Vagina (tissue), 2 donors: ENCODE data around the gene GSTA2. TPM values are rescaled to one million over a fixed set of nuclear protein-coding genes. Genes with fewer than 3 reads are reported as not detected.
"Not testable (repeated sequence)": the region's sequence is repeated elsewhere in the genome, so short reads cannot be mapped to it uniquely, and the experiment has no call there.

ENCODE experiments used
- DNase-seq, 2 donors: peaks; one replicate each; pipeline ENCODE4 v3.0.0-alpha.2; 2017; ENCODE audit errors: extremely low spot score in 2 of 2
- H3K27ac ChIP-seq: fragments of 200-600 bp; sonication (generic); one replicate; pipeline ENCODE4 v1.5.1; 2019
- H3K27me3 ChIP-seq: fragments of 200-600 bp; sonication (generic); one replicate; pipeline ENCODE4 v1.5.1; 2019
- H3K36me3 ChIP-seq, 2 donors: fragments of 200-600 bp; sonication (generic); one replicate each; pipeline ENCODE4 v1.5.1; 2017 to 2019
- H3K4me1 ChIP-seq: fragments of 200-600 bp; sonication (generic); one replicate; pipeline ENCODE4 v1.5.1; 2019
- H3K4me3 ChIP-seq, 2 donors: fragments of 200-600 bp; sonication (generic); 1 replicate in 1 of 2; 2 replicates in 1 of 2; pipeline ENCODE4 v1.5.1; 2016 to 2019
- H3K9me3 ChIP-seq: fragments of 200-600 bp; sonication (generic); one replicate; pipeline ENCODE4 v1.5.1; 2019
- CTCF ChIP-seq, 3 experiments: fragments of 450-650 bp in 2 of 3; fragments of 200-600 bp in 1 of 3; sonication (generic) in 1 of 3; IDR thresholded peaks; one replicate each; pipeline ENCODE4 v1.5.1; 2017 to 2019; ENCODE audit warnings: antibody characterized with exemption in 3 of 3, mild to moderate bottlenecking in 2 of 3, moderate library complexity in 2 of 3
- POLR2A ChIP-seq, 2 donors: fragments of 450-650 bp; IDR thresholded peaks; one replicate each; pipeline ENCODE4 v1.6.1; 2017; ENCODE audit warnings: antibody characterized with exemption in 2 of 2, mild to moderate bottlenecking in 2 of 2, moderate library complexity in 2 of 2
- POLR2AphosphoS5 ChIP-seq, 2 donors: sonication (generic); formaldehyde crosslinking; IDR thresholded peaks; one replicate each; pipeline ENCODE4 v1.9.0; 2017; ENCODE audit warnings: antibody characterized with exemption in 2 of 2, mild to moderate bottlenecking in 2 of 2, low read depth in 1 of 2; ENCODE audit not compliant: insufficient read depth in 1 of 2
- intact Hi-C: fragments of 100-400 bp; cut with DNase I; formaldehyde crosslinking; loops from one replicate; pipeline ENCODE4 v1.15.1; 2023
- total RNA-seq: library from RNA; depleted of rRNA; stranded (reverse); fragments of >200 nt; gene quantifications from one replicate; pipeline ENCODE4 v1.2.3, GENCODE V29; 2016

GSTA2 gene
- total RNA-seq, 1 donor from 2014 or later: not detected

GRCh38 chr6:52779237-52779636, 16.0 kb upstream of the GSTA2 start:
- Histone ChIP-seq H3K36me3 (no peaks in the 10 kb centered on the region), H3K4me1 (no peaks in the 10 kb centered on the region), H3K4me3 (no peak overlapping the region), H3K27ac (no peak overlapping the region), H3K27me3 (no peaks in the 10 kb centered on the region), H3K9me3 (no peaks in the 10 kb centered on the region)
- DNase-seq: no peak
- TF ChIP-seq POLR2AphosphoS5 (IDR thresholded peaks at IDR 0.05; ENCODE audit: insufficient read depth in 1 of 2, low read depth in 1 of 2) (no peak), CTCF (IDR thresholded peaks at IDR 0.05) (no peak), POLR2A (IDR thresholded peaks at IDR 0.05) (no peak)
- intact Hi-C loops: no loop called here

- DNase-seq, H3K27me3 ChIP-seq, intact Hi-C loops, H3K4me3 ChIP-seq, H3K27ac ChIP-seq, H3K9me3 ChIP-seq, H3K4me1 ChIP-seq, H3K36me3 ChIP-seq: not testable (repeated sequence)
Observed at GRCh38 chr6:52776711-52777351, 13.6 kb upstream of the GSTA2 start.

GRCh38 chr6:52769399-52769798, 6.1 kb upstream of the GSTA2 start:
- H3K27ac ChIP-seq, intact Hi-C loops, H3K9me3 ChIP-seq, H3K36me3 ChIP-seq, DNase-seq, H3K4me1 ChIP-seq, H3K27me3 ChIP-seq, H3K4me3 ChIP-seq: not testable (repeated sequence)

GRCh38 chr6:52767658-52768057, 4.4 kb upstream of the GSTA2 start:
- H3K4me3 ChIP-seq, H3K36me3 ChIP-seq, DNase-seq, H3K4me1 ChIP-seq, H3K27me3 ChIP-seq, intact Hi-C loops, H3K9me3 ChIP-seq, H3K27ac ChIP-seq: not testable (repeated sequence)

- intact Hi-C loops, H3K36me3 ChIP-seq, H3K27me3 ChIP-seq, H3K4me1 ChIP-seq, H3K9me3 ChIP-seq, DNase-seq, H3K4me3 ChIP-seq, H3K27ac ChIP-seq: not testable (repeated sequence)
Observed at GRCh38 chr6:52761673-52762491, 1.4 kb downstream of the GSTA2 start.

GRCh38 chr6:52760105-52760765, 3.0 kb downstream of the GSTA2 start:
- H3K27me3 ChIP-seq: no peaks in the 10 kb centered on the region
- no peak overlapping the region for H3K4me3 ChIP-seq
- no peaks in the 10 kb centered on the region for H3K9me3 ChIP-seq
- H3K36me3 ChIP-seq: no peaks in the 10 kb centered on the region
- no peak for TF ChIP-seq CTCF (IDR thresholded peaks at IDR 0.05)
- TF ChIP-seq POLR2AphosphoS5 (IDR thresholded peaks at IDR 0.05; ENCODE audit: insufficient read depth in 1 of 2, low read depth in 1 of 2): no peak
- TF ChIP-seq POLR2A (IDR thresholded peaks at IDR 0.05): no peak
- intact Hi-C loops: no loop called here
- no peaks in the 10 kb centered on the region for H3K4me1 ChIP-seq
- no peak overlapping the region for H3K27ac ChIP-seq
- DNase-seq: no peak

- DNase-seq: no peak
- Histone ChIP-seq H3K27me3 (no peaks in the 10 kb centered on the region), H3K27ac (no peak overlapping the region), H3K4me1 (no peaks in the 10 kb centered on the region), H3K4me3 (no peak overlapping the region), H3K36me3 (no peaks in the 10 kb centered on the region), H3K9me3 (no peaks in the 10 kb centered on the region)
- intact Hi-C loops: no loop called here
- TF ChIP-seq POLR2AphosphoS5 (IDR thresholded peaks at IDR 0.05; ENCODE audit: insufficient read depth in 1 of 2, low read depth in 1 of 2) (no peak), CTCF (IDR thresholded peaks at IDR 0.05) (no peak), POLR2A (IDR thresholded peaks at IDR 0.05) (no peak)
Observed at GRCh38 chr6:52759085-52759484, 4.2 kb downstream of the GSTA2 start.

- H3K4me3 ChIP-seq, DNase-seq, H3K27me3 ChIP-seq, H3K36me3 ChIP-seq, H3K9me3 ChIP-seq, H3K4me1 ChIP-seq, intact Hi-C loops, H3K27ac ChIP-seq: not testable (repeated sequence)
Observed at GRCh38 chr6:52757651-52758338, 5.5 kb downstream of the GSTA2 start.
